ENCODE measurements around the gene SLC27A3.

The SLC27A3 gene

DNA sequence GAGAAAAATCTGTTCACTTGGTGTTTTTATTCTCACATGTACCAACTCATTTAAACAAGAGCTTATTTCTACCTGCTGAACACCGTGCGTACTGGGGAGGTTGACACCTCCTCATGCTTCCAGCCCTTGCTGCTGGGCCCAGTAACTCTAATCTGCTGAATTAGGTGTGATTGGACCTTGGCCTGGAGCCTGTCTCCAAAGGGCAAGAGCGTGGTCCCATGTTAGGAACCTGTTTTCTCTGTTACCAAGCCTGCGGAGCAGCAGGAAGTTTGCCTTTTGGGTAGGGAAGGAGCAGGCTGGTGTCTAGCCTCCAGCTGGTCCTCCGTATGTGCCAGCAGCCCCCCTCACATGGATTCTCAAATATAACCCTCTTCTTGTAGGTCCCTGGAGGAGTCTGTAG, 10.9 kb upstream of the SLC27A3 start:
- TF ChIP-seq, protein P1, sequence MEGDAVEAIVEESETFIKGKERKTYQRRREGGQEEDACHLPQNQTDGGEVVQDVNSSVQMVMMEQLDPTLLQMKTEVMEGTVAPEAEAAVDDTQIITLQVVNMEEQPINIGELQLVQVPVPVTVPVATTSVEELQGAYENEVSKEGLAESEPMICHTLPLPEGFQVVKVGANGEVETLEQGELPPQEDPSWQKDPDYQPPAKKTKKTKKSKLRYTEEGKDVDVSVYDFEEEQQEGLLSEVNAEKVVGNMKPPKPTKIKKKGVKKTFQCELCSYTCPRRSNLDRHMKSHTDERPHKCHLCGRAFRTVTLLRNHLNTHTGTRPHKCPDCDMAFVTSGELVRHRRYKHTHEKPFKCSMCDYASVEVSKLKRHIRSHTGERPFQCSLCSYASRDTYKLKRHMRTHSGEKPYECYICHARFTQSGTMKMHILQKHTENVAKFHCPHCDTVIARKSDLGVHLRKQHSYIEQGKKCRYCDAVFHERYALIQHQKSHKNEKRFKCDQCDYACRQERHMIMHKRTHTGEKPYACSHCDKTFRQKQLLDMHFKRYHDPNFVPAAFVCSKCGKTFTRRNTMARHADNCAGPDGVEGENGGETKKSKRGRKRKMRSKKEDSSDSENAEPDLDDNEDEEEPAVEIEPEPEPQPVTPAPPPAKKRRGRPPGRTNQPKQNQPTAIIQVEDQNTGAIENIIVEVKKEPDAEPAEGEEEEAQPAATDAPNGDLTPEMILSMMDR (conservative IDR thresholded peaks at IDR 0.05): no peak
- H3K27ac ChIP-seq: no peak overlapping the region

DNA sequence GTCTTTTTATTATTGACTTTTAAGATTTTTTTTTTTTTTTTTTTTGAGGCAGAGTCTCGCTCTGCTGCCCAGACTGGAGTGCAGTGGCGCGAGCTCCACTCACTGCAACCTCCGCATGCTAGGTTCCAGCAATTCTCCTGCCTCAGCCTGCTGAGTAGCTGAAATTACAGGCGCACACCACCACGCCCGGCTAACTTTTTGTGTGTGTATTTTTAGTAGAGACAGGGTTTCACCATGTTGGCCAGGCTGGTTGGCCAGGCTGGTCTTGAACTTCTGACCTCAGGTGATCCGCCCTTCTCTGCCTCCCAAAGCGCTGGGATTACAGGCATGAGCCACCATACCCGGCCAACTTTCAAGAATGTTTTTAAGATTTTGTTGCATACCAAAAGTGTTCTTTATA, 8.5 kb upstream of the SLC27A3 start:
- H3K27ac ChIP-seq: peak overlapping the region; percentile 57; the same call in 1 of the 2 replicates

DNA sequence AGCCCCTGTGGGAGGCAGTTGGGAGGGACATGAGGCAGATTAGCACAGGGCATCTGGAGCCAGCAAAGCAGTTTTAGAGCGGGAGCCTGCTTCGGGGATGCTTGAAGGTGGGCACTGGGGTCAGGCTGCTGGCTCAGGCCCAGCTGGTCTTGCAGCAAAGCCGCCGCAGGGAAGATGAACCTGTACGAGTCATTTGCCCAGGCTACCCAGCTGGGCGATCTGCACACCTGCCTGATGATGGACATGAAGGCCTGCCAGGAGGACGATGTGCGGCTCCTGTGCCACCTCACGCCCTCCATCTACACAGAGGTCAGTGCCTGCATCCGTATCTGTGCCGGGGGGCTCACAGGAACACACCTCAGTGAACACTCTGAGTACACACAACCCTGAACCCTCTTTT, 7.7 kb upstream of the SLC27A3 start:
- TF ChIP-seq, protein P1 (conservative IDR thresholded peaks at IDR 0.05): no peak
- peak overlapping the region; percentile 57 for H3K27ac ChIP-seq

DNA sequence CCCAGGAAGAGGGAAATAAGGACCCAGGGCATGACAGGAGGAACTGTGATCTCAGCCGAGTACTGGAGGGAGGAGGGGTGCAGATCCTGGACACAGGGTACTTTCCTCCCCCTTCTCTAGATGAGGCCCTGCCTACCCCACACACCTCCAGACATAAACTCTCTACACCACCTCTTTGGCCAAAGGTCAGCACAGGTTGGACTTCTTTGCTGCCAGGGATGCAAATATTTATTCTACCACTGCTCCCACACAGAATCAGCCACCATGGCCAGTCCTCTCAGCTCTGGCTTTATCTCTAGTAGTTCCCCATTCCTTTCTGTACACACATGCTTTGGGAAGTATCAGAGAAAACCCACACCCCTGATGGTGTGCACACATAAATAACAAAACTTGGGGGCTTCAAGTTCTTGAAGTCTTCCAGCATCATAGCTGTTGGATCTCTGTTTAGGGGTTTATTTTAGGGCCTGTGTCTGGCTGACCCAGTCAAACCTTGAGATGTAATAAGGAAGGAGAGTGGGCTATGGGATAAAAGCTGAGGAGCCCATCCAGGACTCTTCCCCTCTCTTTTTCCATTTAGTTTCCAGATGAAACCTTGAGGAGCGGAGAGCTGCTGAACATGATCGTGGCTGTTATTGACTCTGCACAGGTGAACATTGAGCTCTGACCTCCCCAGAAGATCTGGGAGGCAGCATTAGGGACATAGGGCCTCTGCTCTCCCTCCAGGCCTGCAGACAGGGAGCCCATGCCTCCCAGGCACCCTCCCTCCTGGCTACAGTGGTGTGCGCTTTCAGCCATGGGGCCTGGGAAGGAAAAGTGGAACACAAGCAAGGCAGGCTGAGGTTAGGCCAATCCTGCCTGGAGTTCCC, 6.7 kb upstream of the SLC27A3 start:
- TF ChIP-seq, protein P1 (conservative IDR thresholded peaks at IDR 0.05): no peak
- H3K27ac ChIP-seq: peak overlapping the region; percentile 57

DNA sequence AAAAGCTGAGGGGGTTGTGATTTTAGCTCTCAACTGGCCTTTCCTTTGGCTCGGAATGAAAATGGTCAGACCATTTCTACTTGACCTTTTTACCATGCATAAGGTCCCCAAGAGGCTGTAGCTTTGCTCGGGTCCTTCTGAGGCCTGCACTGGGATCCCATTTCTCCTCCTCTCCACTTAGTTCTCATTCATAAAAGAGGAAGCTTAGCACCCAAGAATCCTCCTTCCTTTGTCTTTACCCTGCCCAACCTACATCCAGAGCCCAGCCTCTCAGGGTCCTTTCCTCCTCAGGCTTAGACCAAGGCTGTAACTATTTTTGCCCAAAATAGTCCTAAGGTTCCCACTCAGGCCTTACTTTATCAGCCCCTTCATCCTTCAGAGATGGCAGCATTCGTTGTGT, 6.0 kb upstream of the SLC27A3 start:
- peak overlapping the region; percentile 57 for H3K27ac ChIP-seq
- TF ChIP-seq, protein P1 (conservative IDR thresholded peaks at IDR 0.05): no peak

DNA sequence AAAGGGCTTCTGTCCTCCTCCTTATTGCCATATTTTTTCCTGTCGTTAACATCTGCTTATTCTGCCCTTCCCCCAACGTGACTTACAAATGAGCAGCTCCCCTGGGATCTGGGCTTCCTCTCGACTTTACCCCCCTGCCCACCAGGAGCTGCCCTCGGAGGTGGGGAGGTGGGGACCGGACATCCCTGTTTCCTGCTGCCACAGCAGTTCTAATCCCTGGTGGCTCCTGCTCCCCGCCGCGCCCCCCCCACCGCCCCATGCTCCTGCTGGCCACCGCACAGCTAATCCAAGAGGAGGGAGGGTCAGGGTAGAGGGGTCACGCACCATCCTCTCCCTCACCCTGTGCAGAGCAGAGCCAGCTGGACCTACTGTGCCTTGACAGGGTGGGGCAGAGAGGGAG, 4.4 kb upstream of the SLC27A3 start:
- TF ChIP-seq, protein P1 (conservative IDR thresholded peaks at IDR 0.05): no peak
- no peak overlapping the region for H3K27ac ChIP-seq

DNA sequence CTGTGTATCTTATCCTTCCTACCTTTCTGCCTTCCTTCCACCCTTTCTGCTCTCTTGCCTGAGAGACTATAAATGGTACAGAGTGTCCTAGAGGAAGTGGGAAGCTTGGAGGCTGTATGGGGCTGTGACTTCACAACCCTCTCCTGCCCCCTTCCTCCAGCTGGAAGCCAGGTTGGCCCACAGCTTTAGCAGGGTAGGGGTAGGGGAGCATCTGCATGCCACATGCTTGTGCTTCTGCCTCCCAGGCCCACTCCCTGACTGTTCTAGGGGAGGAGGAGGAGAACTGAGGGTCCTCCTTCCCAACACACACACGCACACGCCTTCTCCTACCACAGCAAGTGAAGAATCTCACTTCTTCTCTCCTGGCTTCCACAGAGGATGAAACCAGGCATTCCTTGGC, 3.9 kb upstream of the SLC27A3 start:
- H3K27ac ChIP-seq: no peak overlapping the region
- TF ChIP-seq, protein P1 (conservative IDR thresholded peaks at IDR 0.05): no peak
